GM20000 (cell line): ENCODE data around the gene ENG.

ENCODE experiments used
- DNase-seq: peaks from one replicate; pipeline ENCODE4 v3.0.0; 2012; ENCODE audit warnings: low spot score
- CTCF ChIP-seq: IDR thresholded peaks from 2 replicates; pipeline ENCODE4 v1.5.1; 2012; ENCODE audit warnings: mild to moderate bottlenecking, control low read depth; ENCODE audit errors: extremely low read depth, missing control alignments

The ENG gene

GRCh38 chr9:127854184-127854806 lies at the start of gene ENG:
Gene ENG (minus strand): TSS chr9:127854658. CDS start chr9:127854355, 303 bp downstream.
- no peak for DNase-seq
- no peak for TF ChIP-seq CTCF

GRCh38 chr9:127903557-127904475 lies 49.4 kb upstream of the ENG start:
- DNase-seq = peak; percentile 71
- TF ChIP-seq CTCF = no peak

GRCh38 chr9:127899128-127899943 lies 44.9 kb upstream of the ENG start, which contains the start of gene ST6GALNAC6:
Gene ST6GALNAC6 (minus strand): TSS chr9:127899603. CDS start chr9:127897981, 1,622 bp downstream.
- peak; percentile 97 for DNase-seq
- no peak for TF ChIP-seq CTCF

GRCh38 chr9:127898433-127899127 lies 44.1 kb upstream of the ENG start:
- no peak for TF ChIP-seq CTCF
- DNase-seq = no peak

- TF ChIP-seq CTCF = no peak
- peak; percentile 80 for DNase-seq
Measured at GRCh38 chr9:127897193-127897692, 42.8 kb upstream of the ENG start.

GRCh38 chr9:127896395-127897192 lies 42.1 kb upstream of the ENG start:
- DNase-seq = no peak
- no peak for TF ChIP-seq CTCF
